Measurements from ENCODE around the gene DAAM1. TPM values are rescaled to one million over a fixed set of nuclear protein-coding genes. Genes with fewer than 3 reads are reported as not detected.

DAAM1 gene
- total RNA-seq, 1 donor from 2014 or later, result 146 TPM

DNA sequence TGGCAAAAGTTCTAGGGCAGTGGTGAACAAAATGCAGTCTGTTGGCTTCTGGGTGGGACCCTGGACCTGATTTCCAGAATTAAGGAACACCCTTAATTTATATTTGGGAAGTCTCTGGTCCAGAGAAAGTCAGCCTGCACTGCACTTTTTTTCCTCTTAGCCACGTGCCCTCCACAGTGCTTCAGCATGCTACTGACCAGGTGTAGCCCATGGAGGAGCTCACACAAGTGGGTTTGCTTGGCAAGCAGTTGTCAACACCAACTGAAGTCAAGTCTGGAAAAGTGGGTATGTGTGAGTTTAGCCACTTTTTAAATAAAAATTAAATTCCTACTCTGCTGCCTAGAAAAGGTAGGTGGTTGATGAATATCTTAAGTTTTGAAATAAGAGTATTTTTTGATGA lies 111.3 kb downstream of the DAAM1 start:
- no peak for DNase-seq
- Mint-ChIP-seq H3K36me3 (ENCODE audit: unreplicated experiment) (no peaks in the 10 kb centered on the region), H3K9me3 (ENCODE audit: unreplicated experiment) (no peaks in the 10 kb centered on the region), H3K4me1 (ENCODE audit: low read depth, unreplicated experiment) (peaks cover 25% of the 10 kb centered on the region), H3K27me3 (ENCODE audit: unreplicated experiment) (no peaks in the 10 kb centered on the region), H3K4me3 (ENCODE audit: unreplicated experiment) (no peak overlapping the region), H3K27ac (ENCODE audit: unreplicated experiment) (no peak overlapping the region)
- TF ChIP-seq, protein P1, sequence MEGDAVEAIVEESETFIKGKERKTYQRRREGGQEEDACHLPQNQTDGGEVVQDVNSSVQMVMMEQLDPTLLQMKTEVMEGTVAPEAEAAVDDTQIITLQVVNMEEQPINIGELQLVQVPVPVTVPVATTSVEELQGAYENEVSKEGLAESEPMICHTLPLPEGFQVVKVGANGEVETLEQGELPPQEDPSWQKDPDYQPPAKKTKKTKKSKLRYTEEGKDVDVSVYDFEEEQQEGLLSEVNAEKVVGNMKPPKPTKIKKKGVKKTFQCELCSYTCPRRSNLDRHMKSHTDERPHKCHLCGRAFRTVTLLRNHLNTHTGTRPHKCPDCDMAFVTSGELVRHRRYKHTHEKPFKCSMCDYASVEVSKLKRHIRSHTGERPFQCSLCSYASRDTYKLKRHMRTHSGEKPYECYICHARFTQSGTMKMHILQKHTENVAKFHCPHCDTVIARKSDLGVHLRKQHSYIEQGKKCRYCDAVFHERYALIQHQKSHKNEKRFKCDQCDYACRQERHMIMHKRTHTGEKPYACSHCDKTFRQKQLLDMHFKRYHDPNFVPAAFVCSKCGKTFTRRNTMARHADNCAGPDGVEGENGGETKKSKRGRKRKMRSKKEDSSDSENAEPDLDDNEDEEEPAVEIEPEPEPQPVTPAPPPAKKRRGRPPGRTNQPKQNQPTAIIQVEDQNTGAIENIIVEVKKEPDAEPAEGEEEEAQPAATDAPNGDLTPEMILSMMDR (IDR thresholded peaks at IDR 0.05; ENCODE audit: partially characterized antibody, unreplicated experiment), result no peak

- H3K27ac Mint-ChIP-seq (ENCODE audit: unreplicated experiment), result no peak overlapping the region
- H3K9me3 Mint-ChIP-seq (ENCODE audit: unreplicated experiment), result no peaks in the 10 kb centered on the region
- H3K36me3 Mint-ChIP-seq (ENCODE audit: unreplicated experiment), result no peaks in the 10 kb centered on the region
- TF ChIP-seq, protein P1 (IDR thresholded peaks at IDR 0.05; ENCODE audit: partially characterized antibody, unreplicated experiment), result no peak
- no peak for DNase-seq
- H3K4me3 Mint-ChIP-seq (ENCODE audit: unreplicated experiment), result no peak overlapping the region
- H3K4me1 Mint-ChIP-seq (ENCODE audit: low read depth, unreplicated experiment), result peaks cover 30% of the 10 kb centered on the region
- H3K27me3 Mint-ChIP-seq (ENCODE audit: unreplicated experiment), result peaks cover 2% of the 10 kb centered on the region
Observed at GRCh38 chr14:59301354-59301753, 112.9 kb downstream of the DAAM1 start.

GRCh38 chr14:59302313-59302712 lies 113.8 kb downstream of the DAAM1 start:
- no peak overlapping the region for H3K4me3 Mint-ChIP-seq (ENCODE audit: unreplicated experiment)
- H3K9me3 Mint-ChIP-seq (ENCODE audit: unreplicated experiment), result no peaks in the 10 kb centered on the region
- no peaks in the 10 kb centered on the region for H3K36me3 Mint-ChIP-seq (ENCODE audit: unreplicated experiment)
- DNase-seq, result no peak
- H3K4me1 Mint-ChIP-seq (ENCODE audit: low read depth, unreplicated experiment), result peaks cover 30% of the 10 kb centered on the region
- TF ChIP-seq, protein P1 (IDR thresholded peaks at IDR 0.05; ENCODE audit: partially characterized antibody, unreplicated experiment), result no peak
- H3K27ac Mint-ChIP-seq (ENCODE audit: unreplicated experiment), result no peak overlapping the region
- peaks cover 2% of the 10 kb centered on the region for H3K27me3 Mint-ChIP-seq (ENCODE audit: unreplicated experiment)

DNA sequence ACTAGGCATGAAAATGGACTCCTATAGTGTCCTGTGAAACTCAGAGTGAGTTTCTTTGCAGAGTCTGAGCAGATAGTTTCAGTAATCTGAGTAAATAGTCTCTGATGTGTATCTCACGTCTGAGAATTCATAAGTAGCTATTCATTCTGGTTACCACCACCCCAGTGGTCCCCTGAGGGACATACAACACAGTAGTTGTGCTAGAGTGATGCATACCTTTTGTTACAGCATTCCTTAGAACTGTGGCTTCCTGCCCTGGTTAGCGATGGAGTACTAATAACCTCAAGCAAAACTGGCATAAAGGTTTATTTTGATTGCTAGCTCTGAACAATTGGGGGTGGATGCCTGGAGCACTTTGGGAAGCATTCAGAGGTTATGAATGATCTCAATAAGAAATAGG lies 114.7 kb downstream of the DAAM1 start:
- Mint-ChIP-seq H3K27me3 (ENCODE audit: unreplicated experiment) (peaks cover 2% of the 10 kb centered on the region), H3K36me3 (ENCODE audit: unreplicated experiment) (no peaks in the 10 kb centered on the region), H3K4me1 (ENCODE audit: low read depth, unreplicated experiment) (peaks cover 29% of the 10 kb centered on the region), H3K9me3 (ENCODE audit: unreplicated experiment) (no peaks in the 10 kb centered on the region), H3K27ac (ENCODE audit: unreplicated experiment) (no peak overlapping the region), H3K4me3 (ENCODE audit: unreplicated experiment) (no peak overlapping the region)
- TF ChIP-seq, protein P1 (IDR thresholded peaks at IDR 0.05; ENCODE audit: partially characterized antibody, unreplicated experiment), result no peak
- DNase-seq, result no peak

GRCh38 chr14:59305231-59305630 lies 116.8 kb downstream of the DAAM1 start:
- H3K27me3 Mint-ChIP-seq (ENCODE audit: unreplicated experiment), result peaks cover 2% of the 10 kb centered on the region
- TF ChIP-seq, protein P1 (IDR thresholded peaks at IDR 0.05; ENCODE audit: partially characterized antibody, unreplicated experiment), result no peak
- DNase-seq, result no peak
- peaks cover 17% of the 10 kb centered on the region for H3K4me1 Mint-ChIP-seq (ENCODE audit: low read depth, unreplicated experiment)
- no peaks in the 10 kb centered on the region for H3K9me3 Mint-ChIP-seq (ENCODE audit: unreplicated experiment)
- no peak overlapping the region for H3K4me3 Mint-ChIP-seq (ENCODE audit: unreplicated experiment)
- no peaks in the 10 kb centered on the region for H3K36me3 Mint-ChIP-seq (ENCODE audit: unreplicated experiment)
- H3K27ac Mint-ChIP-seq (ENCODE audit: unreplicated experiment), result no peak overlapping the region

All from glutamatergic neuron (in vitro differentiated cells).